Heart left ventricle (tissue), 16 donors: ENCODE data around the gene TRRAP. TPM values are rescaled to one million over a fixed set of nuclear protein-coding genes. Genes with fewer than 3 reads are reported as not detected.

Experiments
- ATAC-seq, 4 donors: fragments of 200-7000 bp; cut with Tn5 transposase; one replicate each; pipeline ENCODE4 v1.9.1; 2020 to 2022; ENCODE audit warnings: moderate library complexity in 4 of 4, mild to moderate bottlenecking in 3 of 4, moderate number of reproducible peaks in 1 of 4
- DNase-seq, 5 donors: peaks; one replicate each; pipeline ENCODE4 v3.0.0-alpha.2; 2020
- H3K27ac ChIP-seq, 12 donors: fragments of 200-600 bp; sonication (generic) in 4 of 12; one replicate each; pipeline versions ENCODE4 v1.5.0 to v1.8.0; 2016 to 2022; ENCODE audit warnings: mild to moderate bottlenecking in 2 of 12
- H3K27me3 ChIP-seq, 9 donors: fragments of 200-600 bp; sonication (generic) in 2 of 9; one replicate each; pipeline versions ENCODE4 v1.5.1 to v1.8.0; 2016 to 2022; ENCODE audit warnings: mild to moderate bottlenecking in 3 of 9
- H3K36me3 ChIP-seq, 9 donors: fragments of 200-600 bp; sonication (generic) in 2 of 9; one replicate each; pipeline versions ENCODE4 v1.5.0 to v1.8.0; 2018 to 2022; ENCODE audit warnings: mild to moderate bottlenecking in 2 of 9
- H3K4me1 ChIP-seq, 12 donors: fragments of 200-600 bp; sonication (generic) in 4 of 12; one replicate each; pipeline versions ENCODE4 v1.5.0 to v1.8.0; 2016 to 2022; ENCODE audit warnings: mild to moderate bottlenecking in 3 of 12
- H3K4me3 ChIP-seq, 12 donors: fragments of 200-600 bp; sonication (generic) in 4 of 12; one replicate each; pipeline versions ENCODE4 v1.5.0 to v1.8.0; 2017 to 2022; ENCODE audit warnings: mild to moderate bottlenecking in 9 of 12, moderate library complexity in 4 of 12
- H3K9me3 ChIP-seq, 12 donors: fragments of 200-600 bp; sonication (generic) in 4 of 12; one replicate each; pipeline versions ENCODE4 v1.5.0 to v1.8.0; 2016 to 2022; ENCODE audit warnings: mild to moderate bottlenecking in 1 of 12
- POLR2A ChIP-seq, 2 donors: fragments of 450-650 bp; IDR thresholded peaks; one replicate each; pipeline ENCODE4 v1.6.1; 2017; ENCODE audit warnings: antibody characterized with exemption in 2 of 2, mild to moderate bottlenecking in 2 of 2, moderate library complexity in 2 of 2
- WGBS, 4 donors: extraction: QIAGEN DNeasy Blood & Tissue Kit in 2 of 4; methylation state at CpG; one replicate each; pipeline versions ENCODE4 v1.1.5 to v1.1.7; 2013 to 2018; 5-methylcytosine and 5-hydroxymethylcytosine counted together
- intact Hi-C, 10 donors: fragments of 100-400 bp; cut with DNase I; formaldehyde crosslinking; loops; one replicate each; pipeline versions ENCODE4 v1.11.1 to v1.14.2; 2022
- polyA plus RNA-seq, 2 donors: library from polyadenylated mRNA; stranded (reverse); fragments of 200-250 nt; gene quantifications; one replicate each; pipeline ENCODE4 v1.2.3, GENCODE V29; 2013
- total RNA-seq, 9 donors: library from RNA; depleted of rRNA in 2 of 9; stranded (reverse); fragments of >200 nt in 2 of 9; fragmentation: NEBNext Ultra II Directional in 3 of 9; extraction: Animal tissue kit (Norgen Biotek cat#: 25700) in 3 of 9; gene quantifications; one replicate each; pipeline versions ENCODE4 v1.1.0 to v1.2.4, GENCODE V29; 2016 to 2023
- TF ChIP-seq, protein P1 (sequence below), 12 donors: fragments of 200-600 bp; sonication (generic) in 4 of 12; IDR thresholded peaks; one replicate each; pipeline versions ENCODE4 v1.5.0 to v1.8.0; 2018 to 2022; ENCODE audit warnings: antibody characterized with exemption in 12 of 12, mild to moderate bottlenecking in 5 of 12
- donor health status: ischemic (EF 13 %, LVEDD 7.1; RV severe dilation, severe dysfunction).
- donor health status: healthy with polysubstance abuse.
- donor health status: DM: no; HTN: yes; CAD: no.
- donor health status: DM: no; HTN: no; CAD: no.
- donor health status: ischemic (EF 25% LVEDD 6.9; RV normal size, moderate dysfunction).
- donor health status: ischemic (EF 25% LVEDD 5.7; RV mildly dilated, moderate dysfunction).
- donor health status: healthy.
- donor health status: DM: yes; HTN: yes; CAD: no.
- donor health status: ischemic (EF 35%, LVEDD 5.7; RV mildly dilated, moderate dysfunction).
- donor health status: nonischemic (EF 11% LVEDD 7.7; RV severe dilation, severe dysfunction).
- donor health status: DM: yes; HTN: yes; CAD: no.
- donor health status: PGD.
- donor health status: ischemic (EF 29% LVEDD 5.4; RV normal size, mild dysfunction).
- donor health status: nonischemic (EF 23%, LVEDD 6.1; RV moderate dilation, normal function).

The TRRAP gene
- total and polyA plus RNA-seq, 11 donors = 9.2 to 29.6 (median 21.6) TPM

- H3K27ac ChIP-seq = no peak overlapping the region
- H3K9me3 ChIP-seq = no peaks in the 10 kb centered on the region
- peaks cover 0 to 100% (median 99%) of the 10 kb centered on the region in 9 donors for H3K36me3 ChIP-seq
- no peaks in the 10 kb centered on the region for H3K4me1 ChIP-seq
- no peaks in the 10 kb centered on the region for H3K27me3 ChIP-seq
- DNase-seq (no peak), ATAC-seq (no peak)
- intact Hi-C loops = no loop called here
- 94 to 96% (median 95%) methylated on average over 23 of the region's 23 CpGs for WGBS, 4 donors
- TF ChIP-seq, protein P1, sequence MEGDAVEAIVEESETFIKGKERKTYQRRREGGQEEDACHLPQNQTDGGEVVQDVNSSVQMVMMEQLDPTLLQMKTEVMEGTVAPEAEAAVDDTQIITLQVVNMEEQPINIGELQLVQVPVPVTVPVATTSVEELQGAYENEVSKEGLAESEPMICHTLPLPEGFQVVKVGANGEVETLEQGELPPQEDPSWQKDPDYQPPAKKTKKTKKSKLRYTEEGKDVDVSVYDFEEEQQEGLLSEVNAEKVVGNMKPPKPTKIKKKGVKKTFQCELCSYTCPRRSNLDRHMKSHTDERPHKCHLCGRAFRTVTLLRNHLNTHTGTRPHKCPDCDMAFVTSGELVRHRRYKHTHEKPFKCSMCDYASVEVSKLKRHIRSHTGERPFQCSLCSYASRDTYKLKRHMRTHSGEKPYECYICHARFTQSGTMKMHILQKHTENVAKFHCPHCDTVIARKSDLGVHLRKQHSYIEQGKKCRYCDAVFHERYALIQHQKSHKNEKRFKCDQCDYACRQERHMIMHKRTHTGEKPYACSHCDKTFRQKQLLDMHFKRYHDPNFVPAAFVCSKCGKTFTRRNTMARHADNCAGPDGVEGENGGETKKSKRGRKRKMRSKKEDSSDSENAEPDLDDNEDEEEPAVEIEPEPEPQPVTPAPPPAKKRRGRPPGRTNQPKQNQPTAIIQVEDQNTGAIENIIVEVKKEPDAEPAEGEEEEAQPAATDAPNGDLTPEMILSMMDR (IDR thresholded peaks at IDR 0.05) = no peak
- no peak overlapping the region for H3K4me3 ChIP-seq
These were observed 129.9 kb downstream of the TRRAP start for GRCh38 chr7:99008181-99008631.

DNA sequence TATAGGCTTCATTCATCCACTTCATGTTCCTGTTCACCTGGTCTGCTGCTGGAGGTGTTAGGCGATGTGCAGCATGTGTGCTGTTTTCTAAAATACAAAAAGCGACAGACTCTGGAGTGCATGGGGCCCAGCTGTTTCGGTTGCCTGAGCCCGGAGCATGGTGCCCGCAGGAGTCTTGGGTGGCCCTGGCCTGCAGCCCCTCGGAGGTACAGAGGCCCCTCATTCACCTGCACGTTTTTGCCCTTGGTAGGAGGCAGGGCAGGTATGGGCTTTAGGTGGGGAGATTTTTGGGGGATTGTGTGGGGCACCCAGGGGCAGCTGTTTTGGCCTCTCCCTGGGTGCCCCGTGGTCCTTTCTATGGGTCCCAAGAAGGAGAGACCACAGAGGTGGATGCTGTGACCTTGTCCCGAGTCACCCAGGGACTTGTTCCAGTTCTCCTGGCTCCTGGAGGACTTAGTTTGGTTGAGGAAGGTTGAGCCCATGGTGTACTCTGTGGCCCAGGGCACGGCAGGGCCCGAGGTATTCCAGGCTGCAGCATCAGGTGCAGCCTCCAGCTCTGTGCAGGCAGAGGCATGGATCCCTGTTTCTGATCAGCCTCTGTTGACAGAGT, 130.7 kb downstream of the TRRAP start:
- Histone ChIP-seq H3K4me1 (no peaks in the 10 kb centered on the region), H3K9me3 (no peaks in the 10 kb centered on the region), H3K36me3 (peaks cover 0 to 100% (median 100%) of the 10 kb centered on the region in 9 donors), H3K27ac (no peak overlapping the region), H3K4me3 (no peak overlapping the region), H3K27me3 (no peaks in the 10 kb centered on the region)
- DNase-seq (no peak), ATAC-seq (no peak)
- TF ChIP-seq POLR2A (IDR thresholded peaks at IDR 0.05) = no peak
- TF ChIP-seq, protein P1 (IDR thresholded peaks at IDR 0.05) = no peak
- intact Hi-C loops = no loop called here
- WGBS, 4 donors = 87 to 90% (median 88%) methylated on average over 4 to 11 of the region's 11 CpGs

DNA sequence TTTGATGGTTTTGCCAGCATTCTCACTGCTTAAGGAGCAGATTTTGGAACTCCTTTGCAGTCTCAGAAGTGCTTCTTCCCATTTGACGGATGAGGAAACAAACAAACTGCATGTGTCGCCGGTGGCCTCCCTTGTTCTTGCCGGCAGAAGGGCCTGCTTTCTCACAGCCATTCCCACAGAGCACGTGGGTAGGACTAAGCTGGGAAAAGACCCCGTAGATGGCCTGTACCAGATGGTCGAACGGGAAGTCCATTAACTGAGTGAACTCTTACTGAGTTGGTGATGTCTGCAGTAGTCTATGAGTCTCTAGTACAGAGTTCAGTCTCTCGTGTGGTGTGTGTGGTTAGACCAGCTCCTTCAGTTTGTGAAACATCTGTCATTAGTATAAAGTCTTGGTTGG, 131.9 kb downstream of the TRRAP start:
- Histone ChIP-seq H3K36me3 (peaks cover 0 to 100% (median 100%) of the 10 kb centered on the region in 9 donors), H3K27ac (no peak overlapping the region), H3K4me1 (no peaks in the 10 kb centered on the region), H3K27me3 (no peaks in the 10 kb centered on the region), H3K9me3 (no peaks in the 10 kb centered on the region), H3K4me3 (no peak overlapping the region)
- TF ChIP-seq, protein P1 (IDR thresholded peaks at IDR 0.05) = no peak
- no peak for TF ChIP-seq POLR2A (IDR thresholded peaks at IDR 0.05)
- WGBS, 4 donors = 88 to 92% (median 89%) methylated on average over 9 of the region's 9 CpGs
- no peak for DNase-seq
- intact Hi-C loops = no loop called here
- no peak for ATAC-seq

DNA sequence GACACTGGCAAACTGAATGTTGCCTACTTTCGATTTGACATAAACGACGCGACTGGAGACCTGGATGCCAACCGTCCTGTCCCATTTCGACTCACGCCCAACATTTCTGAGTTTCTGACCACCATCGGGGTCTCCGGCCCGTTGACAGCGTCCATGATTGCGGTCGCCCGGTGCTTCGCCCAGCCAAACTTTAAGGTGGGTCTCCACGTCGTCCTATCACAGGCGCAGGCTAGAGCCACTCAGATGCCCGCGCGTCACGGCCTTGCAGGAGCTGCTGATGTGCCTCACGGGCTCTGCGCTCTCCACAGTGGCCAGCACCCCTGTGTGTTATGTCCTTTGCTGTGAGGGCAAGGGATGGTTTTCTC, 133.0 kb downstream of the TRRAP start:
- H3K9me3 ChIP-seq = no peaks in the 10 kb centered on the region
- DNase-seq (no peak), ATAC-seq (no peak)
- H3K4me1 ChIP-seq = no peaks in the 10 kb centered on the region
- intact Hi-C loops = no loop called here
- no peaks in the 10 kb centered on the region for H3K27me3 ChIP-seq
- 97 to 98% (median 97%) methylated on average over 20 to 24 of the region's 24 CpGs for WGBS, 4 donors
- H3K4me3 ChIP-seq = no peak overlapping the region
- TF ChIP-seq, protein P1 (IDR thresholded peaks at IDR 0.05) = no peak
- no peak for TF ChIP-seq POLR2A (IDR thresholded peaks at IDR 0.05)
- H3K27ac ChIP-seq = no peak overlapping the region
- peaks cover 0 to 100% (median 97%) of the 10 kb centered on the region in 9 donors for H3K36me3 ChIP-seq
